Measurements from ENCODE around the gene FAM120A.

Gene FAM120A

DNA sequence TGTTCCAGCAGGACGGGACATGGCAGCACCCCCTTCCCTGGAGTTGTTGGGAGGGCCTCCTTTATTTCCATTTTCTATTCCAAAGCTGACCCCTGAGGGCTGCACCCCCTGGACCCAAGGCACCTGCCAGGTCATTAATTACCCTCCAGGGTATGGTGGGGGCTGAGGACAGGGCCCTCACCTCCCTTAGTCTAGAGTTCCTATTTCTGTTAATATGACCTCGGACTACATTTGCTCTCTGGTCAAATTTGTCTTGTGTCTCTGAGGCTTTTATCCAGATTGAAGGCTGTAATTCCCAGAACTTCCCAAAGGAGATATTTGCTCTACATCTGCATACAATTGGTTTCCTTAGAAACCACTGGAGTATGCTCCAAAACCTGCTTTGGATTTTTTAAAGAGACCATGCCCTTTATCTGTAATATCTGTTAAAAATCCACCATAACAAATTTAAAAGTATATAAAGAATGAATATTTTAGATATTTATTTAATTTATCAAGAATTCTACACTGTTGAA is 141.7 kb downstream of the FAM120A start:
- no peak overlapping the region for H3K4me3 ChIP-seq (ENCODE audit: low read length)
- DNase-seq (ENCODE audit: low read depth) = peak; percentile 50
- TF ChIP-seq, protein P1, sequence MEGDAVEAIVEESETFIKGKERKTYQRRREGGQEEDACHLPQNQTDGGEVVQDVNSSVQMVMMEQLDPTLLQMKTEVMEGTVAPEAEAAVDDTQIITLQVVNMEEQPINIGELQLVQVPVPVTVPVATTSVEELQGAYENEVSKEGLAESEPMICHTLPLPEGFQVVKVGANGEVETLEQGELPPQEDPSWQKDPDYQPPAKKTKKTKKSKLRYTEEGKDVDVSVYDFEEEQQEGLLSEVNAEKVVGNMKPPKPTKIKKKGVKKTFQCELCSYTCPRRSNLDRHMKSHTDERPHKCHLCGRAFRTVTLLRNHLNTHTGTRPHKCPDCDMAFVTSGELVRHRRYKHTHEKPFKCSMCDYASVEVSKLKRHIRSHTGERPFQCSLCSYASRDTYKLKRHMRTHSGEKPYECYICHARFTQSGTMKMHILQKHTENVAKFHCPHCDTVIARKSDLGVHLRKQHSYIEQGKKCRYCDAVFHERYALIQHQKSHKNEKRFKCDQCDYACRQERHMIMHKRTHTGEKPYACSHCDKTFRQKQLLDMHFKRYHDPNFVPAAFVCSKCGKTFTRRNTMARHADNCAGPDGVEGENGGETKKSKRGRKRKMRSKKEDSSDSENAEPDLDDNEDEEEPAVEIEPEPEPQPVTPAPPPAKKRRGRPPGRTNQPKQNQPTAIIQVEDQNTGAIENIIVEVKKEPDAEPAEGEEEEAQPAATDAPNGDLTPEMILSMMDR (conservative IDR thresholded peaks at IDR 0.05; ENCODE audit: low read length) = peak; percentile 34

DNA sequence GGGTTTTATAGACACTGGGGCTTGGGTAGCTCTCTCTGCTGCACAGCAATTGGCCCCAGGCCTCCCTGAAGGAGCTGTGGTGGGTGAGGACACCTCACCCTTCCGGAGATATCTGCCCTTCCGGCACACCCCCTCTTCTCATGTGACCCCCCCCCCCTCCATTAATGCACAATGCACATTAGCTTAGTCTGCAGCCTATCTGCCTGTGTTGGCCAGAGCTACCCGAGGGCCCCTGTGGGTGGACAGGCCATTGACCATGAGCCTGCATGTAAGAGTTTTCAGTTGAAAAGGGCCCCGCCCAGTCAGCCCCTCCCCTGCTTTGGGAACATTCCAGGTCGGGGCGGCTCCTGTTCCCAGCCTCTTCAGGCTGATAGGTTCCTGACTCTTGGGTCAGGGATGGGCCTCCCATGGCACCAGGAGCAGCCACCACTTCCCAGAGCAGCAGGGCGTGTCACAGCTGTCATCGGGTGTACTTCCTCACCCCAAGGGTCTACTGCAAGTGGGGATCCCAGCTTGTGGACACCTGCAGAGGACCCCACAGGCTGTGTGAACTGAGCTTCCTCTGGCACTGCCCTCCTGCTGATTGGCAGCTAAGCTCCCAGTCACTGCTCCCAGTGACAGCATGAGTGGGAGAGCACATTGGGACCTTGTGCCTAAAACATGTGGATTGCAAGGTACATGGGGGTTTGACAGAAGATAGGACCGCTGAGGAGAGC is 142.7 kb downstream of the FAM120A start:
- no peak for DNase-seq (ENCODE audit: low read depth)
- H3K4me3 ChIP-seq (ENCODE audit: low read length) = no peak overlapping the region
- TF ChIP-seq, protein P1 (conservative IDR thresholded peaks at IDR 0.05; ENCODE audit: low read length) = no peak

DNA sequence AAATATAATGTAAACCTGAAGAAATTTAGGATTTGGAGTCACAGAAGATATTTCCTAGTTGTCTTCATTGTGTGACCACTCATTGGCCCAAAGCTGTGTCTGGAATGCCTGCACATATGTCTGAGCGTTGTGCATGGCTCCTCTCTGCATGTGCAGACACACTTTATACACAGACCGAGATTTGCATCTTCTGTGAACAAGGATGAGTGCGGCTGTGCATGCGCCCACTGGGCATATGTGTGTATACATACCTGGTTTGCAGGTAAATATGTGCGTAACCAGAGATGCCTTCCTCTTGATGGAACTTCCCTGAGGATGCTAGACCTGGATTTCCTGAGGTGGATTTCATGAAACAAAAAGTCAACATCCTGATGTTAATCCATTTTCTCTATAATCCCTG is 144.0 kb downstream of the FAM120A start:
- DNase-seq (ENCODE audit: low read depth) = no peak
- TF ChIP-seq, protein P1 (conservative IDR thresholded peaks at IDR 0.05; ENCODE audit: low read length) = no peak
- H3K4me3 ChIP-seq (ENCODE audit: low read length) = no peak overlapping the region

DNA sequence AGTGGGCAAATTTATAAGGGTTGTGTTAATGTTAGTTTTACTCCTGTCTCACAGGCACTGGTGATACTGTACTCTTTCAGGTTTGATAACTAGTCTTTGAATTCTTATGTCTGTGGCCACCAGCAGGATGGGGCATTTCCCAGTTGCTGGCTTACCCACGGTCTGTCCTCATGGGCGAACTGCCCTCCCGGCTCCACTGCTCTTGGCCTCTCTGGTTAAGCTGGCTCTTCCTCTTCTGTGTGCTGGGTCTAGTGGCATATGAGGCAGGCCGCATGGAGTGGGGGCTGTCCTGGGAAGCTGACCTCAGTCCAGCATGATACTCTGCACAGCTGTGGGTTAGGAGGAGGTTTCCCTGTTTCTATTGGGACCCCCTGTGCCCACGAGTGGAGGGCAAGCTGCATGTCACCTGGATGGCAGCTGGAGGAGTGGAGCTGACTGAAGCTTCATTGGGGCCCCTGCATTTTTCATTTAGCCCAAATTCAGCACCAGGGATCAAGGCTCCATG is 144.4 kb downstream of the FAM120A start:
- TF ChIP-seq, protein P1 (conservative IDR thresholded peaks at IDR 0.05; ENCODE audit: low read length) = no peak
- H3K4me3 ChIP-seq (ENCODE audit: low read length) = no peak overlapping the region
- DNase-seq (ENCODE audit: low read depth) = no peak

DNA sequence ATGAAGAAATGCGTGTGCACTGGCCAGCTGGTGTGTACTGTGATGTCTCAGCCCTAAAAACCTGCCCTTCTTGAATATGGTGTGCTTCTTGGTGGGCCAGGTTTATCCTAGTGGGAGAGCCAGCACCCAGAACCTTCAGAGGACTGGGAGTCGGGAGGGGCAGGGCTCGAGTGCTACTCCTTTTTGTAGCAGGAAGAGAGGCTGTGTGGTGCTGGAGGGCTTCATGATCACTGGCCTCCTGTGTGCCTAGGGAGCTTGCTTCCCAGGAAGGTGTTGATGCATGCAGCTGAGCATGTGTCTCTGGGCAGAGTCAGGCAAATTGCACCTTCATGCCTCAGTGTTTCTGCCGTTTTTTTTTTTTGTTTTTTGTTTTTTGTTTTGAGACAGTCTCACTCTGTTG is 144.9 kb downstream of the FAM120A start:
- TF ChIP-seq, protein P1 (conservative IDR thresholded peaks at IDR 0.05; ENCODE audit: low read length) = no peak
- DNase-seq (ENCODE audit: low read depth) = no peak
- no peak overlapping the region for H3K4me3 ChIP-seq (ENCODE audit: low read length)

DNA sequence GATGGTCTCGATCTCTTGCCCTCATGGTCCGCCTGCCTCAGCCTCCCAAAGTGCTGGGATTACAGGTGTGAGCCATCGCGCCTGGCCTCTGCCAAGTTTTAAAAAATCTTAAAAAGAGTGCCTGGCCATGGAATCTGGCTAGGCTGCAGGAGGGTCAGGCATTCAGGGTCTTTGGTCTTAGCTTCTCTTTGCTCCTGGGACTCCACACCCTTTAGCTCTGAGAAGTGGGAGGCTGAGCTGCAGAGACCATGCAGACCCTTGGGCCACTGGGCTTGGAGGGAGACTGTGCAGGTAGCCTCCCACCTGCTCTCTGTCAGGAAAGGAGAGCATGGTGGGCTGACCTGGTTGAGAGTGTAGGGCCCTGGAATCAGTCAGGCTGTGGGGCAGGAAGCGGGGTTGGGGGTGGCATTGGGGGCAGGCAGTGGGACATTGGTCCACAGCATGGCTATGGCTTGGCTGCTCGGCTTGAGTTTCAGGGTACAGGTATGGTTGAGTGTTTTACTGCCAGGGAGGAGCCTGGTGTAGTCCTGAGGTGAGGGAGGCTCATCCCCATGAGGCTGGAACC is 145.7 kb downstream of the FAM120A start:
- DNase-seq (ENCODE audit: low read depth) = no peak
- TF ChIP-seq, protein P1 (conservative IDR thresholded peaks at IDR 0.05; ENCODE audit: low read length) = no peak
- no peak overlapping the region for H3K4me3 ChIP-seq (ENCODE audit: low read length)
